ENCODE data around the gene FOXO4. TPM values are rescaled to one million over a fixed set of nuclear protein-coding genes. Genes with fewer than 3 reads are reported as not detected.

Gene FOXO4
- total RNA-seq, 2 experiments from 2014 or later = 3.8 to 12.1 TPM

- H3K27ac ChIP-seq (ENCODE audit: low read depth, low read length, poor library complexity, severe bottlenecking) = no peak overlapping the region
- no TSS peak for BruUV-seq (replicated peaks)
- no peak overlapping the region for H3K4me2 ChIP-seq (ENCODE audit: low read length)
- peak; percentile 62 for DNase-seq (ENCODE audit: low spot score)
- H4K20me1 ChIP-seq (ENCODE audit: insufficient read depth, low read length) = no peaks in the 10 kb centered on the region
- H3K4me3 ChIP-seq (ENCODE audit: low read depth, low read length, poor library complexity, severe bottlenecking) = no peak overlapping the region
- H3K4me1 ChIP-seq (ENCODE audit: insufficient read depth, low read length, poor library complexity, severe bottlenecking) = no peaks in the 10 kb centered on the region
- H3K79me2 ChIP-seq (ENCODE audit: insufficient read depth, low read depth, low read length) = no peaks in the 10 kb centered on the region
- no peaks in the 10 kb centered on the region for H3K9me3 ChIP-seq (ENCODE audit: low read length)
- ChIA-PET CTCF (ENCODE audit: unreplicated experiment) (interaction anchor here (0.9 kb wide), 1 partner anchor 28 kb away, joined by 3 read pairs; no protein-coding TSS in a partner anchor), POLR2A (interaction anchor here (0.5 kb wide), 1 partner anchor 390 kb away, joined by 3 read pairs; no protein-coding TSS in a partner anchor)
- peaks cover 58% of the 10 kb centered on the region for H3K36me3 ChIP-seq (ENCODE audit: insufficient read depth, low read length)
- intact Hi-C loops (cut with micrococcal nuclease; ENCODE audit: unreplicated experiment) = loop anchor here (1.0 to 5.0 kb wide), 3 partner anchors 31 to 157 kb away; no protein-coding TSS in a partner anchor
- TF ChIP-seq EZH2phosphoT487 (IDR thresholded peaks at IDR 0.05; ENCODE audit: borderline replicate concordance, low read depth, low read length) (no peak), CTCF (conservative IDR thresholded peaks at IDR 0.05; ENCODE audit: low read length) (peak; percentile 80)
- no peaks in the 10 kb centered on the region for H3K9me2 ChIP-seq (ENCODE audit: insufficient read depth, low read length)
- no peak overlapping the region for H2AFZ ChIP-seq (ENCODE audit: low read length)
Measured at GRCh38 chrX:71128915-71129765, 33.5 kb downstream of the FOXO4 start.

- H3K9me2 ChIP-seq (ENCODE audit: insufficient read depth, low read length) = no peaks in the 10 kb centered on the region
- intact Hi-C loops (cut with micrococcal nuclease; ENCODE audit: unreplicated experiment) = no loop called here
- DNase-seq (ENCODE audit: low spot score) = no peak
- H3K4me2 ChIP-seq (ENCODE audit: low read length) = no peak overlapping the region
- ChIA-PET POLR2A (interaction anchor here (0.6 kb wide), 1 partner anchor 173 kb away, joined by 3 read pairs; no protein-coding TSS in a partner anchor), CTCF (ENCODE audit: unreplicated experiment) (no interaction called here)
- no peaks in the 10 kb centered on the region for H3K4me1 ChIP-seq (ENCODE audit: insufficient read depth, low read length, poor library complexity, severe bottlenecking)
- H3K9me3 ChIP-seq (ENCODE audit: low read length) = no peaks in the 10 kb centered on the region
- BruUV-seq (replicated peaks) = no TSS peak
- H3K36me3 ChIP-seq (ENCODE audit: insufficient read depth, low read length) = peaks cover 65% of the 10 kb centered on the region
- no peak overlapping the region for H2AFZ ChIP-seq (ENCODE audit: low read length)
- no peaks in the 10 kb centered on the region for H3K79me2 ChIP-seq (ENCODE audit: insufficient read depth, low read depth, low read length)
- no peak overlapping the region for H3K4me3 ChIP-seq (ENCODE audit: low read depth, low read length, poor library complexity, severe bottlenecking)
- H3K27ac ChIP-seq (ENCODE audit: low read depth, low read length, poor library complexity, severe bottlenecking) = no peak overlapping the region
- TF ChIP-seq CTCF (conservative IDR thresholded peaks at IDR 0.05; ENCODE audit: low read length) (no peak), EZH2phosphoT487 (IDR thresholded peaks at IDR 0.05; ENCODE audit: borderline replicate concordance, low read depth, low read length) (no peak)
- H4K20me1 ChIP-seq (ENCODE audit: insufficient read depth, low read length) = no peaks in the 10 kb centered on the region
Measured at GRCh38 chrX:71131510-71131909, 35.9 kb downstream of the FOXO4 start.

GRCh38 chrX:71140440-71140839 lies 44.8 kb downstream of the FOXO4 start:
- no peaks in the 10 kb centered on the region for H3K9me2 ChIP-seq (ENCODE audit: insufficient read depth, low read length)
- intact Hi-C loops (cut with micrococcal nuclease; ENCODE audit: unreplicated experiment) = no loop called here
- no peaks in the 10 kb centered on the region for H3K79me2 ChIP-seq (ENCODE audit: insufficient read depth, low read depth, low read length)
- no peaks in the 10 kb centered on the region for H3K4me1 ChIP-seq (ENCODE audit: insufficient read depth, low read length, poor library complexity, severe bottlenecking)
- no peaks in the 10 kb centered on the region for H4K20me1 ChIP-seq (ENCODE audit: insufficient read depth, low read length)
- H3K27ac ChIP-seq (ENCODE audit: low read depth, low read length, poor library complexity, severe bottlenecking) = no peak overlapping the region
- H2AFZ ChIP-seq (ENCODE audit: low read length) = no peak overlapping the region
- H3K4me2 ChIP-seq (ENCODE audit: low read length) = no peak overlapping the region
- no TSS peak for BruUV-seq (replicated peaks)
- H3K4me3 ChIP-seq (ENCODE audit: low read depth, low read length, poor library complexity, severe bottlenecking) = no peak overlapping the region
- H3K36me3 ChIP-seq (ENCODE audit: insufficient read depth, low read length) = peaks cover 39% of the 10 kb centered on the region
- ChIA-PET CTCF (ENCODE audit: unreplicated experiment) (no interaction called here), POLR2A (no interaction called here)
- TF ChIP-seq EZH2phosphoT487 (IDR thresholded peaks at IDR 0.05; ENCODE audit: borderline replicate concordance, low read depth, low read length) (no peak), CTCF (conservative IDR thresholded peaks at IDR 0.05; ENCODE audit: low read length) (no peak)
- H3K9me3 ChIP-seq (ENCODE audit: low read length) = no peaks in the 10 kb centered on the region
- no peak for DNase-seq (ENCODE audit: low spot score)
